ENCODE measurements around the gene SIDT2. TPM values are rescaled to one million over a fixed set of nuclear protein-coding genes. Genes with fewer than 3 reads are reported as not detected.

The SIDT2 gene
- total and polyA plus RNA-seq, 2 of the 8 experiments (the other 6 are each of a cell fraction or from before 2014, with no cell fraction given) = 18.5 to 21.1 TPM

GRCh38 chr11:117183724-117184349 lies 5.3 kb downstream of the SIDT2 start (continued):
- TF ChIP-seq PHF8 (conservative IDR thresholded peaks at IDR 0.05; ENCODE audit: low read depth, low read length) (no peak), KDM5A (IDR thresholded peaks at IDR 0.05; ENCODE audit: low read length) (no peak), MAFK (IDR thresholded peaks at IDR 0.05; ENCODE audit: low read depth, low read length) (no peak)

All from H1 (cell line).